ENCODE measurements around the gene COX7B2. TPM values are rescaled to one million over a fixed set of nuclear protein-coding genes. Genes with fewer than 3 reads are reported as not detected.

The COX7B2 gene
- total and polyA plus RNA-seq, 2 donors (not counting 1 experiment from before 2014, with no cell fraction given) = not detected

GRCh38 chr4:46817806-46818205 lies 91.2 kb downstream of the COX7B2 start:
- DNase-seq (no peak), ATAC-seq (ENCODE audit: low read depth) (no peak)
- ChIA-PET CTCF (no interaction called here), POLR2A (no interaction called here)
- no peaks in the 10 kb centered on the region for H3K9me3 Mint-ChIP-seq (ENCODE audit: insufficient read depth)
- intact Hi-C loops (cut with micrococcal nuclease) = no loop called here
- Histone ChIP-seq H3K27me3 (replicated peaks in 1 of 4; ENCODE audit: control extremely low read depth in 1 of 4, control insufficient read depth in 3 of 4, insufficient read depth in 4 of 4, low read length in 3 of 4) (no peaks in the 10 kb centered on the region), H3K4me2 (replicated peaks; ENCODE audit: low read depth, low read length, poor library complexity, severe bottlenecking) (no peak overlapping the region), H3K27ac (ENCODE audit: low read length in 2 of 2) (no peak overlapping the region), H3K79me2 (ENCODE audit: control insufficient read depth, insufficient read depth, low read length) (no peaks in the 10 kb centered on the region), H4K20me1 (ENCODE audit: control insufficient read depth, insufficient read depth, low read length, poor library complexity, severe bottlenecking) (no peaks in the 10 kb centered on the region), H3K9ac (ENCODE audit: low read length) (no peak overlapping the region), H3K36me3 (replicated peaks in 1 of 2; ENCODE audit: control extremely low read depth in 1 of 2, control insufficient read depth in 1 of 2, extremely low read depth in 1 of 2, insufficient read depth in 2 of 2, low read length in 1 of 2) (no peaks in the 10 kb centered on the region), H3K4me3 (ENCODE audit: control extremely low read depth in 1 of 5, extremely low read depth in 1 of 5, insufficient read depth in 1 of 5, low read depth in 2 of 5, low read length in 4 of 5) (no peak overlapping the region), H3K4me1 (ENCODE audit: control insufficient read depth in 2 of 2, insufficient read depth in 2 of 2, low read length in 2 of 2) (no peaks in the 10 kb centered on the region), H3K9me3 (ENCODE audit: control extremely low read depth in 1 of 3, control insufficient read depth in 2 of 3, insufficient read depth in 1 of 3, low read length in 2 of 3) (peaks cover 0 to 3% (median 0%) of the 10 kb centered on the region in 3 donors), H2AFZ (ENCODE audit: insufficient read depth, low read depth, low read length, poor library complexity, severe bottlenecking) (no peak overlapping the region)
- H3K4me3 Mint-ChIP-seq = no peak overlapping the region
- no peaks in the 10 kb centered on the region for H3K4me1 Mint-ChIP-seq
- no CpG with 5 or more reads among the region's 1 CpG for WGBS (ENCODE audit: insufficient coverage)
- TF ChIP-seq, protein P1, sequence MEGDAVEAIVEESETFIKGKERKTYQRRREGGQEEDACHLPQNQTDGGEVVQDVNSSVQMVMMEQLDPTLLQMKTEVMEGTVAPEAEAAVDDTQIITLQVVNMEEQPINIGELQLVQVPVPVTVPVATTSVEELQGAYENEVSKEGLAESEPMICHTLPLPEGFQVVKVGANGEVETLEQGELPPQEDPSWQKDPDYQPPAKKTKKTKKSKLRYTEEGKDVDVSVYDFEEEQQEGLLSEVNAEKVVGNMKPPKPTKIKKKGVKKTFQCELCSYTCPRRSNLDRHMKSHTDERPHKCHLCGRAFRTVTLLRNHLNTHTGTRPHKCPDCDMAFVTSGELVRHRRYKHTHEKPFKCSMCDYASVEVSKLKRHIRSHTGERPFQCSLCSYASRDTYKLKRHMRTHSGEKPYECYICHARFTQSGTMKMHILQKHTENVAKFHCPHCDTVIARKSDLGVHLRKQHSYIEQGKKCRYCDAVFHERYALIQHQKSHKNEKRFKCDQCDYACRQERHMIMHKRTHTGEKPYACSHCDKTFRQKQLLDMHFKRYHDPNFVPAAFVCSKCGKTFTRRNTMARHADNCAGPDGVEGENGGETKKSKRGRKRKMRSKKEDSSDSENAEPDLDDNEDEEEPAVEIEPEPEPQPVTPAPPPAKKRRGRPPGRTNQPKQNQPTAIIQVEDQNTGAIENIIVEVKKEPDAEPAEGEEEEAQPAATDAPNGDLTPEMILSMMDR (IDR thresholded peaks at IDR 0.05) = no peak
- no peak for TF ChIP-seq EZH2 (IDR thresholded peaks at IDR 0.05; ENCODE audit: borderline replicate concordance, insufficient read depth, low read depth, low read length, poor library complexity, severe bottlenecking)
- no peaks in the 10 kb centered on the region for H3K27me3 Mint-ChIP-seq
- no peak overlapping the region for H3K27ac Mint-ChIP-seq

DNA sequence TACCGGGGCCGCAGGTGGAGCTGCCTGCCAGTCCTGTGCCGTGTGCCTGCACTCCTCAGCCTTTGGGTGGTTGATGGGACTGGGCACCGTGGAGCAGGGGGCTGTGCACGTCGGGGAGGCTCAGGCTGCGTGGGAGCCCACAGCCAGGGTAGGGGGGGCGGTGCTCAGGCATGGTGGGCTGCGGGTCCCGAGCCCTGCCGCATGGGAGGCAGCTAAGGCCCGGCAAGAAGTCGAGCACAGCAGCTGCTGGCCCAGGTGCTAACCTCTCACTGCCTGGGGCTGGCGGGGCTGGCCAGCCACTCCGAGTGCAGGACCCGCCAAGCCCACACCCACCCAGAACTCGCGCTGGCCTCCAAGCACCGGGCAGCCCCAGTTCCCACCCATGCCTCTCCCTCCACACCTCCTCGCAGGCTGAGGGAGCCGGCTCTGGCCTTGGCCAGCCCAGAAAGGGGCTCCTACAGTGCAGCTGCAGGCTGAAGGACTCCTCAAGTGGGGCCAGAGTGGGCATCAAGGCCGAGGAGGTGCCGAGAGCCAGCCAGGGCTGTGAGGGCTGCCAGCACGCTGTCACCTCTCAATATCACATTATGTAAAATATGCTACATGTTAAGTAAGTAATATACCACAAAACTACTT lies 104.1 kb downstream of the COX7B2 start:
- Histone ChIP-seq H3K9ac (ENCODE audit: low read length) (no peak overlapping the region), H2AFZ (ENCODE audit: insufficient read depth, low read depth, low read length, poor library complexity, severe bottlenecking) (no peak overlapping the region), H3K9me3 (ENCODE audit: control extremely low read depth in 1 of 3, control insufficient read depth in 2 of 3, insufficient read depth in 1 of 3, low read length in 2 of 3) (peaks cover 0 to 12% (median 0%) of the 10 kb centered on the region in 3 donors), H3K4me1 (ENCODE audit: control insufficient read depth in 2 of 2, insufficient read depth in 2 of 2, low read length in 2 of 2) (no peaks in the 10 kb centered on the region), H3K4me2 (replicated peaks; ENCODE audit: low read depth, low read length, poor library complexity, severe bottlenecking) (no peak overlapping the region), H3K27ac (ENCODE audit: low read length in 2 of 2) (no peak overlapping the region), H4K20me1 (ENCODE audit: control insufficient read depth, insufficient read depth, low read length, poor library complexity, severe bottlenecking) (no peaks in the 10 kb centered on the region), H3K4me3 (ENCODE audit: control extremely low read depth in 1 of 5, extremely low read depth in 1 of 5, insufficient read depth in 1 of 5, low read depth in 2 of 5, low read length in 4 of 5) (no peak overlapping the region), H3K79me2 (ENCODE audit: control insufficient read depth, insufficient read depth, low read length) (no peaks in the 10 kb centered on the region), H3K27me3 (replicated peaks in 1 of 4; ENCODE audit: control extremely low read depth in 1 of 4, control insufficient read depth in 3 of 4, insufficient read depth in 4 of 4, low read length in 3 of 4) (no peaks in the 10 kb centered on the region), H3K36me3 (replicated peaks in 1 of 2; ENCODE audit: control extremely low read depth in 1 of 2, control insufficient read depth in 1 of 2, extremely low read depth in 1 of 2, insufficient read depth in 2 of 2, low read length in 1 of 2) (no peaks in the 10 kb centered on the region)
- H3K9me3 Mint-ChIP-seq (ENCODE audit: insufficient read depth) = no peaks in the 10 kb centered on the region
- DNase-seq (no peak), ATAC-seq (ENCODE audit: low read depth) (no peak)
- no peak overlapping the region for H3K4me3 Mint-ChIP-seq
- intact Hi-C loops (cut with micrococcal nuclease) = no loop called here
- no peaks in the 10 kb centered on the region for H3K4me1 Mint-ChIP-seq
- 91% methylated on average over 21 of the region's 24 CpGs for WGBS (ENCODE audit: insufficient coverage)
- CTCF ChIA-PET = no interaction called here
- no peak for TF ChIP-seq EZH2 (IDR thresholded peaks at IDR 0.05; ENCODE audit: borderline replicate concordance, insufficient read depth, low read depth, low read length, poor library complexity, severe bottlenecking)
- TF ChIP-seq, protein P1 (IDR thresholded peaks at IDR 0.05) = no peak
- POLR2A ChIA-PET = no interaction called here
- H3K27ac Mint-ChIP-seq = no peak overlapping the region
- H3K27me3 Mint-ChIP-seq = no peaks in the 10 kb centered on the region

All from B cell (primary cell).